ENCODE measurements around the gene GJB5. TPM values are rescaled to one million over a fixed set of nuclear protein-coding genes. Genes with fewer than 3 reads are reported as not detected.

GJB5 gene
- total RNA-seq, 1 donor from 2014 or later = not detected

DNA sequence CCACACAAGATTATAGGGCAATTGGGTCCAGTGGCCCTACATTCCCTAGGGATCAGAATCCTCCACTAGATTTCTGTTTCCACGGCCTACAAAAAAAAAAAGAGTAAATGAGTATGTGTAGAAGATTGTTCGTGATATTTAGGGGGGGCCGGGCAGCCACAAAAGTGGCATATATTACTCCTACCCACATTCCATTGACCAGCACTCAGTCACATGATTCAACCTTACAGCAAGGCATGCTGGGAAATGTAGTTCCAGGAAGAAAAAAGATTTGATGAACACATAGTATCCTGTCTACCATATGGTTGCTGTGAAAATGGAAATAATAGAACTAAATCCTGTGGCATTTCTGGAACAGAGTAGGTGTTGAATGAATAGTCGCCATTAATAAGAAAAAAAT is 43.4 kb upstream of the GJB5 start:
- Histone ChIP-seq H3K36me3 (no peaks in the 10 kb centered on the region), H3K9me3 (replicated peaks) (no peaks in the 10 kb centered on the region), H3K4me1 (no peaks in the 10 kb centered on the region), H3K27me3 (ENCODE audit: low read depth) (peaks cover 24% of the 10 kb centered on the region), H3K4me3 (no peak overlapping the region), H3K27ac (replicated peaks) (no peak overlapping the region)
- intact Hi-C loops (cut with micrococcal nuclease) = no loop called here
- no peak for DNase-seq
- TF ChIP-seq, protein P1, sequence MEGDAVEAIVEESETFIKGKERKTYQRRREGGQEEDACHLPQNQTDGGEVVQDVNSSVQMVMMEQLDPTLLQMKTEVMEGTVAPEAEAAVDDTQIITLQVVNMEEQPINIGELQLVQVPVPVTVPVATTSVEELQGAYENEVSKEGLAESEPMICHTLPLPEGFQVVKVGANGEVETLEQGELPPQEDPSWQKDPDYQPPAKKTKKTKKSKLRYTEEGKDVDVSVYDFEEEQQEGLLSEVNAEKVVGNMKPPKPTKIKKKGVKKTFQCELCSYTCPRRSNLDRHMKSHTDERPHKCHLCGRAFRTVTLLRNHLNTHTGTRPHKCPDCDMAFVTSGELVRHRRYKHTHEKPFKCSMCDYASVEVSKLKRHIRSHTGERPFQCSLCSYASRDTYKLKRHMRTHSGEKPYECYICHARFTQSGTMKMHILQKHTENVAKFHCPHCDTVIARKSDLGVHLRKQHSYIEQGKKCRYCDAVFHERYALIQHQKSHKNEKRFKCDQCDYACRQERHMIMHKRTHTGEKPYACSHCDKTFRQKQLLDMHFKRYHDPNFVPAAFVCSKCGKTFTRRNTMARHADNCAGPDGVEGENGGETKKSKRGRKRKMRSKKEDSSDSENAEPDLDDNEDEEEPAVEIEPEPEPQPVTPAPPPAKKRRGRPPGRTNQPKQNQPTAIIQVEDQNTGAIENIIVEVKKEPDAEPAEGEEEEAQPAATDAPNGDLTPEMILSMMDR (IDR thresholded peaks at IDR 0.05; ENCODE audit: borderline replicate concordance) = no peak

DNA sequence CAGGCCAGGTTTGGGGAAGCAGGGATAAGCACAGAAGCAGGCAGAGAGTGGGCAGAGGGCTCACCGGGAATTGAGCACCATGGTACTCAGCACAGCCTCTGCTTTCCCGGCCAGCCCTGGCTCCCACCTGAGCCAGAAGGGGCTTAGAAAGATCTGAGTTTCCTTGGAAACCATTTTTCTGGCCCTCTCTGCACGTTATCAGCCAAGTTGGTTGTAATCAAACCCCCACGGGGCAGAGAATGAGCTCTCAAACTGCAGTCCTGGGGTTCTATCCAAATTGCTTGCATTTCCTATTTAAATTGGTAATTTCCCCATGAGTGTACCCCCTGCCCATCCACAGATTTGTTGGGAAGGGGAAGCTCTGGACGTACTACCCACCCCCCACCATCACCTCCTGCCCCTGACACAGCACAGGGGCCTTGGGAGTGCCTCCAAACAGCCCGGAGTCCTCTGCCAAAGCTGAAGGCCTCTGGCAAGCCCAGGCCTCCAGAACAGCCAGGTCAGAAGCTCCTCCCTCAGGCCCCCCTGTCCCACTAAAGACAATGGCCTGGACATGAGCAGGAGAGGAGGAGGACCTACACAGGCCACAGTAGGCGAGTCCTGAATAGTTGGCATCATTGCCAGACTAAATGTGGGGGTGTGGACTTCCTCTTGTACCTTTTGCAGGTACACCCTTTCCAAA is 42.7 kb upstream of the GJB5 start:
- Histone ChIP-seq H3K4me3 (no peak overlapping the region), H3K36me3 (no peaks in the 10 kb centered on the region), H3K4me1 (no peaks in the 10 kb centered on the region), H3K27ac (replicated peaks) (no peak overlapping the region), H3K9me3 (replicated peaks) (no peaks in the 10 kb centered on the region), H3K27me3 (ENCODE audit: low read depth) (peaks cover 24% of the 10 kb centered on the region)
- DNase-seq = no peak
- intact Hi-C loops (cut with micrococcal nuclease) = no loop called here
- TF ChIP-seq, protein P1 (IDR thresholded peaks at IDR 0.05; ENCODE audit: borderline replicate concordance) = no peak

DNA sequence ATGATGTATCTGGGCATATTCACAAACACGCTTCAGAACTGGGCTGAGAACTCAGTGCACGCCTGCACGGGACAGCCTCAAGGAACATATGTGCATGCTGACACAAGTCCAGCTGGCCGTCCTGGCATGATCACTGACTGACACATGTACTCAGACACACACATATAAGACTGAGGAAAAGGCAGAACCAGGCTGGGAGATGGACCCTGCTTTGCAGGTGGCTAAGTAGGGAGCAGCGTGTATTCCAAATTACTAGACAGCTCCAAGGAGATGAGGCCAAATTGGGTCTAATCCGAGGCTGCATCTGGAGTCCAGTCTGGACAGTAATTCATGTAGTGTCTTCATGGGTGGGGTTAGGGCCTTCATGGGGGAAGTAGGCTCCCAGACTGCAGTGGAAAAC is 41.4 kb upstream of the GJB5 start:
- DNase-seq = no peak
- Histone ChIP-seq H3K4me1 (no peaks in the 10 kb centered on the region), H3K4me3 (no peak overlapping the region), H3K27ac (replicated peaks) (no peak overlapping the region), H3K9me3 (replicated peaks) (no peaks in the 10 kb centered on the region), H3K27me3 (ENCODE audit: low read depth) (peaks cover 33% of the 10 kb centered on the region), H3K36me3 (no peaks in the 10 kb centered on the region)
- intact Hi-C loops (cut with micrococcal nuclease) = no loop called here
- TF ChIP-seq, protein P1 (IDR thresholded peaks at IDR 0.05; ENCODE audit: borderline replicate concordance) = no peak

DNA sequence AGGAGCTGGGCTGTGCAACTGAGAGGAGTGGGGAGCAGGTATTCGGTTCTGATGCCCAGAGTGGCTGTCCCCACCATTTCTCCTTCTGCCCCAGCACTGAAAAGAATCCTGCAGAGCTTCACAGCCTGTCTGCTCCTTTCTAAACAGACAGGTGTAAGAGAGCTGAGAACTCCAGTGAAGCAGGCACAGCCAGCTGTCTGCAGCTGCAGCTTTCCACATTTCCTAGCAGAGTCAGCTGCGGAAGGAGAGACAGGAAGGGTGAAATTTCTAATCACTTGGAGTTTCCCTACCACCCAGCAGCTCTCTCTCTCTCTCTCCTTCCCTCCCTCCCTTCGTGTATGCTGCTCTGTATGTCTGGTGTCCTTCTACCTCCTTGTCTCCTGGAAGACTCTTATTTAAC is 40.5 kb upstream of the GJB5 start:
- Histone ChIP-seq H3K9me3 (replicated peaks) (no peaks in the 10 kb centered on the region), H3K27ac (replicated peaks) (no peak overlapping the region), H3K4me1 (no peaks in the 10 kb centered on the region), H3K27me3 (ENCODE audit: low read depth) (peaks cover 43% of the 10 kb centered on the region), H3K36me3 (no peaks in the 10 kb centered on the region), H3K4me3 (no peak overlapping the region)
- TF ChIP-seq, protein P1 (IDR thresholded peaks at IDR 0.05; ENCODE audit: borderline replicate concordance) = no peak
- no peak for DNase-seq
- intact Hi-C loops (cut with micrococcal nuclease) = no loop called here

DNA sequence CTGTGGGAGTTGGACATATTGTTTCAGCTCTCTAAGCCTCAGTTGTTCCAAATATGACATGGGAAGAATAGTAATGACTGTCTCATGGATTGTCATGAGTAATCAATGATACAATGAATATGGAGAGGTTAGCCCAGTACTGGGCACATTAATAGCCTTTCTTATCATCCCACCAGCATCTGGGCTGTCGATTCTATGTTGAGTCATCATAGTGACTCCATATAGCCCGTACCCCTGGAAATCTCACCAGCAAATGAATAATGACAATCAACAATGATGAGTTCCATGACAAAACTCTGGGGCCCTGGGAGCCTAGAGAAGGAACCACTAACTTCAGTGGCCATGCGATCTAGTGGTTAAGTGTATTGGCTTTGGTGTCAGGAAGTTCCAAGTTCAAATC is 39.7 kb upstream of the GJB5 start:
- intact Hi-C loops (cut with micrococcal nuclease) = no loop called here
- Histone ChIP-seq H3K4me3 (no peak overlapping the region), H3K27me3 (ENCODE audit: low read depth) (peaks cover 50% of the 10 kb centered on the region), H3K27ac (replicated peaks) (no peak overlapping the region), H3K9me3 (replicated peaks) (no peaks in the 10 kb centered on the region), H3K36me3 (no peaks in the 10 kb centered on the region), H3K4me1 (no peaks in the 10 kb centered on the region)
- DNase-seq = no peak
- TF ChIP-seq, protein P1 (IDR thresholded peaks at IDR 0.05; ENCODE audit: borderline replicate concordance) = no peak
